GM21360 (cell line): ENCODE measurements around the gene SERPINB12.
A peak's percentile ranks its signal among the peaks of the same experiment; 100 is the strongest.

Source experiments
- ATAC-seq: cut with Tn5 transposase; IDR thresholded peaks from one replicate; pipeline ENCODE4 v1.9.1; 2021; ENCODE audit warnings: mild to moderate bottlenecking, moderate library complexity; ENCODE audit not compliant: unreplicated experiment

SERPINB12 gene

GRCh38 chr18:63542069-63542468 lies at the start of gene SERPINB12:
TSS of gene SERPINB12 (plus strand) at chr18:63542369. CDS start at chr18:63556160, 13,791 bp downstream.
- no peak for ATAC-seq

GRCh38 chr18:63492851-63493250 lies 49.3 kb upstream of the SERPINB12 start:
- ATAC-seq: no peak

GRCh38 chr18:63495675-63496074 lies 46.5 kb upstream of the SERPINB12 start:
- no peak for ATAC-seq

- ATAC-seq: no peak
These were observed 36.4 kb upstream of the SERPINB12 start for GRCh38 chr18:63505566-63506335.

GRCh38 chr18:63506336-63506646 lies 35.9 kb upstream of the SERPINB12 start:
- ATAC-seq: no peak

GRCh38 chr18:63508596-63508995 lies 33.6 kb upstream of the SERPINB12 start:
- no peak for ATAC-seq

- ATAC-seq: no peak
These were observed 30.9 kb upstream of the SERPINB12 start for GRCh38 chr18:63511285-63511684.

- ATAC-seq: no peak
These were observed 27.8 kb upstream of the SERPINB12 start for GRCh38 chr18:63514326-63514725.

GRCh38 chr18:63514888-63515678 lies 27.1 kb upstream of the SERPINB12 start:
- no peak for ATAC-seq

- no peak for ATAC-seq
These were observed 26.4 kb upstream of the SERPINB12 start for GRCh38 chr18:63515801-63516200.

GRCh38 chr18:63518178-63519012 lies 23.8 kb upstream of the SERPINB12 start:
- ATAC-seq: peak; percentile 82

GRCh38 chr18:63520053-63520685 lies 22.0 kb upstream of the SERPINB12 start:
- ATAC-seq: no peak

- ATAC-seq: no peak
These were observed 18.5 kb upstream of the SERPINB12 start for GRCh38 chr18:63523660-63524059.

GRCh38 chr18:63527251-63527650 lies 14.9 kb upstream of the SERPINB12 start:
- no peak for ATAC-seq

- no peak for ATAC-seq
These were observed 13.2 kb upstream of the SERPINB12 start for GRCh38 chr18:63528863-63529492.

GRCh38 chr18:63532471-63532870 lies 9.7 kb upstream of the SERPINB12 start:
- ATAC-seq: no peak

- peak; percentile 69 for ATAC-seq
These were observed 7.6 kb upstream of the SERPINB12 start for GRCh38 chr18:63534615-63535014.

- no peak for ATAC-seq
These were observed 2.2 kb upstream of the SERPINB12 start for GRCh38 chr18:63539904-63540510.

GRCh38 chr18:63544017-63544416 lies 1.8 kb downstream of the SERPINB12 start:
- ATAC-seq: no peak

GRCh38 chr18:63545000-63545399 lies 2.8 kb downstream of the SERPINB12 start:
- ATAC-seq: no peak
